T1000 (cell line): ENCODE results near the gene C19orf25.
A peak's percentile ranks its signal among the peaks of the same experiment; 100 is the strongest.
"Not testable (repeated sequence)": the region's sequence is repeated elsewhere in the genome, so short reads cannot be mapped to it uniquely, and the experiment has no call there.

Experiments
- DNase-seq: peaks from one replicate; lab custom pipeline; 2025; ENCODE audit warnings: mixed read lengths; lab: John Stamatoyannopoulos, UW

The C19orf25 gene

GRCh38 chr19:1478934-1479707 is at the start of gene C19orf25:
TSS of gene C19orf25 (minus strand) at chr19:1479215. CDS start at chr19:1478903, 312 bp downstream.
- peak; percentile 93 for DNase-seq

GRCh38 chr19:1527650-1528309 is 48.8 kb upstream of the C19orf25 start:
- DNase-seq, result no peak

- DNase-seq, result no peak
Observed at GRCh38 chr19:1526979-1527649, 48.1 kb upstream of the C19orf25 start.

- DNase-seq, result no peak
Observed at GRCh38 chr19:1526066-1526778, 47.2 kb upstream of the C19orf25 start.

- DNase-seq, result no peak
Observed at GRCh38 chr19:1525343-1525742, 46.3 kb upstream of the C19orf25 start.

- no peak for DNase-seq
Observed at GRCh38 chr19:1524972-1525325, 45.9 kb upstream of the C19orf25 start.

GRCh38 chr19:1524287-1524971 is 45.4 kb upstream of the C19orf25 start:
- DNase-seq, result no peak

GRCh38 chr19:1523412-1524286 is 44.6 kb upstream of the C19orf25 start, which contains the start of gene PLK5:
TSS of gene PLK5 (plus strand) at chr19:1524077. CDS start at chr19:1526997, 2,920 bp downstream.
- DNase-seq, result no peak

- no peak for DNase-seq
Observed at GRCh38 chr19:1522838-1523237, 43.8 kb upstream of the C19orf25 start.

- no peak for DNase-seq
Observed at GRCh38 chr19:1522061-1522460, 43.0 kb upstream of the C19orf25 start.

- DNase-seq, result no peak
Observed at GRCh38 chr19:1521636-1522035, 42.6 kb upstream of the C19orf25 start.

- no peak for DNase-seq
Observed at GRCh38 chr19:1520203-1520780, 41.3 kb upstream of the C19orf25 start.

GRCh38 chr19:1519802-1520201 is 40.8 kb upstream of the C19orf25 start:
- DNase-seq, result not testable (repeated sequence)

- no peak for DNase-seq
Observed at GRCh38 chr19:1518471-1518870, 39.5 kb upstream of the C19orf25 start.

GRCh38 chr19:1516395-1516753 is 37.4 kb upstream of the C19orf25 start:
- no peak for DNase-seq

- DNase-seq, result no peak
Observed at GRCh38 chr19:1514986-1515721, 36.1 kb upstream of the C19orf25 start.

- no peak for DNase-seq
Observed at GRCh38 chr19:1514295-1514661, 35.3 kb upstream of the C19orf25 start.

- peak; percentile 37 for DNase-seq
Observed at GRCh38 chr19:1513499-1514294, 34.7 kb upstream of the C19orf25 start.
